IPS-NIHi7 (cell line): ENCODE results near the gene GRK4.
"Not testable (repeated sequence)": the region's sequence is repeated elsewhere in the genome, so short reads cannot be mapped to it uniquely, and the experiment has no call there.

Experiments used
- DNase-seq: peaks from one replicate; pipeline ENCODE4 v3.0.0; 2012; ENCODE audit warnings: mixed read lengths; ENCODE audit errors: extremely low spot score

Gene GRK4

GRCh38 chr4:2963175-2963965, at the start of gene GRK4, which contains the start of gene NOP14:
TSS of gene GRK4 (plus strand) at chr4:2963571. CDS start at chr4:2964071, 500 bp downstream.
TSS of gene NOP14 (minus strand) at chr4:2963406. CDS start at chr4:2963319, 87 bp downstream.
- DNase-seq, result peak; percentile 98

GRCh38 chr4:2914256-2915126, 48.9 kb upstream of the GRK4 start:
- no peak for DNase-seq

- DNase-seq, result no peak
Observed at GRCh38 chr4:2915789-2916188, 47.6 kb upstream of the GRK4 start.

- DNase-seq, result not testable (repeated sequence)
Observed at GRCh38 chr4:2916696-2917095, 46.7 kb upstream of the GRK4 start.

GRCh38 chr4:2918300-2918699, 45.1 kb upstream of the GRK4 start:
- DNase-seq, result not testable (repeated sequence)

- DNase-seq, result not testable (repeated sequence)
Observed at GRCh38 chr4:2918714-2919113, 44.7 kb upstream of the GRK4 start.

GRCh38 chr4:2922453-2923101, 40.8 kb upstream of the GRK4 start:
- DNase-seq, result not testable (repeated sequence)

GRCh38 chr4:2923141-2923551, 40.2 kb upstream of the GRK4 start:
- DNase-seq, result no peak

GRCh38 chr4:2923668-2924173, 39.6 kb upstream of the GRK4 start:
- DNase-seq, result no peak

GRCh38 chr4:2924286-2924685, 39.1 kb upstream of the GRK4 start:
- DNase-seq, result no peak

GRCh38 chr4:2924765-2925301, 38.5 kb upstream of the GRK4 start:
- DNase-seq, result no peak

GRCh38 chr4:2925496-2925895, 37.9 kb upstream of the GRK4 start:
- DNase-seq, result no peak

GRCh38 chr4:2925931-2926860, 37.2 kb upstream of the GRK4 start:
- no peak for DNase-seq

- DNase-seq, result no peak
Observed at GRCh38 chr4:2927016-2927695, 36.2 kb upstream of the GRK4 start.

GRCh38 chr4:2927696-2928075, 35.7 kb upstream of the GRK4 start:
- no peak for DNase-seq

GRCh38 chr4:2928242-2929176, 34.9 kb upstream of the GRK4 start:
- no peak for DNase-seq

GRCh38 chr4:2929469-2929868, 33.9 kb upstream of the GRK4 start:
- no peak for DNase-seq

GRCh38 chr4:2930135-2930757, 33.1 kb upstream of the GRK4 start:
- DNase-seq, result no peak
